ENCODE data around the gene HIC1. TPM values are rescaled to one million over a fixed set of nuclear protein-coding genes. Genes with fewer than 3 reads are reported as not detected.

HIC1 gene
- polyA plus RNA-seq, 1 of the 3 experiments (the other 2 are of a cell fraction), result 6.4 TPM

DNA sequence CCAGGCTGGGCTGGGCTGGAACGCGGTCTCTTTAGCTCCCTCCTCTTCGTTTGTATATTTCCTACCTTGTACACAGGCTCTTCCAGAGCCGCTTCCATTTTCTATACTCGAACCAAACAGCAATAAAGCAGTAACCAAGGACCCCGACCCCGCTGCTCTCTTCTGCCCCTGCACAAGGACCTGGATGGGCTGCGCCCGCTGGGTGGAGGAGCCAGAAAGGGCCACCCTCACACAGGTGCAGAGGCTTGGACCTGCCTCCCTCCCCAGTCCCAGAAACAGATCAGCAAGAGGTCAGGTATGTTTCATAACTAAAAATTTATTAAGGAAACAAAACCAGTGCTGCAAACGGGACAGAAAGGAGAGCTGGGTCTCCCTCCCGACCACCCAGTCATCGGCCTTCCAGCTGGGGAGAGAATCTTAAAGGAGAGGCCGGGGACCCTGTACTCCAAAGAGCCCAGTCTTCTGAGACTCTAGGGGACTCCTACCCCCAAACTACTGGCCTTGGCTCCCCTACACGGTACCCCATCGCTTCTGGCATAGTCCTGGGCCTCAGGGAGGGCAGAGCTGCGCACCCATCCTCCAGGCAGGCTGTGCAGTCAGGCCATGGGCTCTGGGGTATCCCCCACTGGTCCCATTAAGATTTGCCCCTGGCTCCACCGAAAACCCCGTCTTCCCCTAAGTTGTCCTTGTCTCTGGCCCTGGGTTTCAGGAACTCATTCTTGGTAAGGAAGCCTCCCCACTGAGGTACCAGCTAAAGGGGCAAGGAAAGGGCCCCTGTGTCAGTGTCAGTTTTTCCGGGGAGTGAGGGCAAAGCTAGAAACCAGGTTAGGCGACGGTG is 4.9 kb downstream of the HIC1 start:
- Histone ChIP-seq H3K4me1 (ENCODE audit: control insufficient read depth in 1 of 2, insufficient read depth in 2 of 2, low read depth in 1 of 2, low read length in 1 of 2) (peaks cover 13 to 18% of the 10 kb centered on the region in 2 experiments; a peak in 3 of 4 replicates), H3K4me3 (ENCODE audit: low read depth in 2 of 2, low read length in 1 of 2) (no peak overlapping the region), H3K27me3 (ENCODE audit: insufficient read depth) (no peaks in the 10 kb centered on the region), H3K9me2 (no peaks in the 10 kb centered on the region), H3K27ac (ENCODE audit: low read depth in 2 of 2, low read length in 1 of 2) (no peak overlapping the region; a peak in 1 of 4 replicates), H2AFZ (ENCODE audit: low read depth) (no peak overlapping the region), H3K79me2 (ENCODE audit: insufficient read depth) (no peaks in the 10 kb centered on the region), H3K4me2 (no peak overlapping the region), H3K9ac (no peak overlapping the region), H3K9me3 (no peaks in the 10 kb centered on the region), H3K36me3 (replicated peaks in 1 of 2; ENCODE audit: control insufficient read depth in 1 of 2, insufficient read depth in 2 of 2, low read length in 1 of 2) (peaks cover 0 to 36% of the 10 kb centered on the region in 2 experiments), H3F3A (replicated peaks; ENCODE audit: insufficient read depth) (peaks cover 5% of the 10 kb centered on the region), H4K20me1 (ENCODE audit: insufficient read depth) (no peaks in the 10 kb centered on the region)
- CTCF ChIA-PET, result interaction anchor here (0.9 to 8.0 kb wide), 7 partner anchors 13 to 193 kb away, joined by 3 to 185 read pairs (median 6); no protein-coding TSS in a partner anchor
- no peak for DNase-seq
- POLR2A ChIA-PET, result no interaction called here
- 89% methylated on average over 19 of the region's 21 CpGs for WGBS (ENCODE audit: low lambda C conversion rate)
- TF ChIP-seq RCOR1 (IDR thresholded peaks at IDR 0.05; ENCODE audit: low read length) (no peak), GABPA (IDR thresholded peaks at IDR 0.05; ENCODE audit: low read depth) (no peak), RXRA (IDR thresholded peaks at IDR 0.05; ENCODE audit: borderline replicate concordance, low read depth) (no peak), FOXM1 (IDR thresholded peaks at IDR 0.05; ENCODE audit: low read depth) (no peak)

DNA sequence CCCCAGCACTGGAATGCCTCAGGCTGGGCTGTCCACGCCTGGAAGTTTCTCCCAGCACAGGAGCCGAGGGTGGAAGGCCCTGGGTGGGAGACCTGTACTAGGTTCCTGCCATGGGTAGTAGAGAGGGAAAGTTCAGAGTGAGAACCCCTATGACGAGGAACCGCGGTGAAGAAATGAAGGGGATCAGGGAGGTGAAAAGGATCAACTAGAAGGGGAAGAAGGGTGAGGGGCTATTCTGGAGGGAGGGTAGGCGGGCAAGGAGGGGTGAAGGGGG is 5.4 kb downstream of the HIC1 start:
- Histone ChIP-seq H3K4me3 (ENCODE audit: low read depth in 2 of 2, low read length in 1 of 2) (no peak overlapping the region), H3K79me2 (ENCODE audit: insufficient read depth) (no peaks in the 10 kb centered on the region), H3F3A (replicated peaks; ENCODE audit: insufficient read depth) (peaks cover 5% of the 10 kb centered on the region), H3K27ac (ENCODE audit: low read depth in 2 of 2, low read length in 1 of 2) (no peak overlapping the region; a peak in 1 of 4 replicates), H3K4me2 (no peak overlapping the region), H3K9ac (no peak overlapping the region), H3K9me3 (no peaks in the 10 kb centered on the region), H3K36me3 (replicated peaks in 1 of 2; ENCODE audit: control insufficient read depth in 1 of 2, insufficient read depth in 2 of 2, low read length in 1 of 2) (peaks cover 2 to 37% of the 10 kb centered on the region in 2 experiments), H4K20me1 (ENCODE audit: insufficient read depth) (no peaks in the 10 kb centered on the region), H2AFZ (ENCODE audit: low read depth) (no peak overlapping the region), H3K4me1 (ENCODE audit: control insufficient read depth in 1 of 2, insufficient read depth in 2 of 2, low read depth in 1 of 2, low read length in 1 of 2) (peaks cover 13 to 18% of the 10 kb centered on the region in 2 experiments; a peak in 3 of 4 replicates), H3K9me2 (no peaks in the 10 kb centered on the region), H3K27me3 (ENCODE audit: insufficient read depth) (no peaks in the 10 kb centered on the region)
- ChIA-PET POLR2A (no interaction called here), CTCF (interaction anchor here (0.9 to 8.0 kb wide), 5 partner anchors 14 to 185 kb away, joined by 3 to 185 read pairs (median 6); no protein-coding TSS in a partner anchor)
- no peak for DNase-seq
- no peak for TF ChIP-seq GATA2 (CRISPR knock-in tag; IDR thresholded peaks at IDR 0.05)
- TF ChIP-seq MEF2A (IDR thresholded peaks at IDR 0.05; ENCODE audit: borderline replicate concordance, low read depth), result no peak
- TF ChIP-seq USF2 (IDR thresholded peaks at IDR 0.05; ENCODE audit: borderline replicate concordance, low read depth, low read length), result no peak
- TF ChIP-seq NRF1 (IDR thresholded peaks at IDR 0.05; ENCODE audit: low read depth, low read length), result no peak
- no peak for TF ChIP-seq FOXJ3 (CRISPR knock-in tag; IDR thresholded peaks at IDR 0.05)
- no peak for TF ChIP-seq RAD21 (IDR thresholded peaks at IDR 0.05; ENCODE audit: low read length)
- TF ChIP-seq FOSL2 (IDR thresholded peaks at IDR 0.05; ENCODE audit: borderline replicate concordance, low read depth), result no peak
- TF ChIP-seq POLR2AphosphoS5 (IDR thresholded peaks at IDR 0.05; ENCODE audit: low read depth, low read length), result no peak
- TF ChIP-seq, protein P1, sequence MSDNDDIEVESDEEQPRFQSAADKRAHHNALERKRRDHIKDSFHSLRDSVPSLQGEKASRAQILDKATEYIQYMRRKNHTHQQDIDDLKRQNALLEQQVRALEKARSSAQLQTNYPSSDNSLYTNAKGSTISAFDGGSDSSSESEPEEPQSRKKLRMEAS (IDR thresholded peaks at IDR 0.05; ENCODE audit: low read depth), result no peak
- no peak for TF ChIP-seq EP300 (IDR thresholded peaks at IDR 0.05; ENCODE audit: borderline replicate concordance in 1 of 2, low read depth in 1 of 2, low read length in 1 of 2)
- no peak for TF ChIP-seq TEAD4 (IDR thresholded peaks at IDR 0.05; ENCODE audit: borderline replicate concordance, insufficient read depth)
- TF ChIP-seq ELF1 (IDR thresholded peaks at IDR 0.05), result no peak
- TF ChIP-seq RXRA (IDR thresholded peaks at IDR 0.05; ENCODE audit: borderline replicate concordance, low read depth), result no peak
- TF ChIP-seq MXI1 (IDR thresholded peaks at IDR 0.05; ENCODE audit: low read depth, low read length), result no peak
- TF ChIP-seq JUND (IDR thresholded peaks at IDR 0.05), result no peak
- no peak for TF ChIP-seq CHD2 (IDR thresholded peaks at IDR 0.05; ENCODE audit: low read length, partially characterized antibody)
- TF ChIP-seq ZBTB33 (IDR thresholded peaks at IDR 0.05; ENCODE audit: borderline replicate concordance, low read depth), result no peak
- TF ChIP-seq IRF3 (IDR thresholded peaks at IDR 0.05; ENCODE audit: low read depth, low read length), result no peak
- WGBS (ENCODE audit: low lambda C conversion rate), result 95% methylated on average over 6 of the region's 6 CpGs

Data from SK-N-SH (cell line).